ENCODE results near the gene CADM2.

The CADM2 gene

DNA sequence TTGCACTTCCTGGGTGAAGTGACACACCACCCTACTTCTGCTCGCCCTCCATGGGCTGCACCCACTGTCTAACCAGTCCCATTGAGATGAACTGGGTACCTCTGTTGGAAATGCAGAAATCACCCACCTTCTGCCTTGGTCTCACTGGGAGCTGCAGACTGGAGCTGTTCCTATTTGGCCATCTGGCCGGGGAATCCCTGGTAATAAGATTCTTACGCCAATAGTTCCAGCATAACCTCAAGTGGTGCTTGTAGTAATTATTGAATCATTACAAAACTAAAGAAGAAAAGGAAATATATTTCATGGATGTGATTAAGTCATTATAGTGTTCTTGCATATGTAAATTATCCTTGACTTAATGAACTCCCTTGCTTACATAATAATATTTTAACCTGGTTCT, 841.9 kb downstream of the CADM2 start:
- DNase-seq (no peak), ATAC-seq (no peak)

GRCh38 chr3:85801955-85802354, 843.2 kb downstream of the CADM2 start:
- DNase-seq (no peak), ATAC-seq (no peak)

GRCh38 chr3:85808755-85809154, 850.0 kb downstream of the CADM2 start:
- DNase-seq (no peak), ATAC-seq (no peak)

GRCh38 chr3:85821130-85821756, 862.5 kb downstream of the CADM2 start:
- DNase-seq = no peak
- no peak for ATAC-seq

- ATAC-seq = no peak
- no peak for DNase-seq
Measured at GRCh38 chr3:85835857-85836440, 877.2 kb downstream of the CADM2 start.

DNA sequence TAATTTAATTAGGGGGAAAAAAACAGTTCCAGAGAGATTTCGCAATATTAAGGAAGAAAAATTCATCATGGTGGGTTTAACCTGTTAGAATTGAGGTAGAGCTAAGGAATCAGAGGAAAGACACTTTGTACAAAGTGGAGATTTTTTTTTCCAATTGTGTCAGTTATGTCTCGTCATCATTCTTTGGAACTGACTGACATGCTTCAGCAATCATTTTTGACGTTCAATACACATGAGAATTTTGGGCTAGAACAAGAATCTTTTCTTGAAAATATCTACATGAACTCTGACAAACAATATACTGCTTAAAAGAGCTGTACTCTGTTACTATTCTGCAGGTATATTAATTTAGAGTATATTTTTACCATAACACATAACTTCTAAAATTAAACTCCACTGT, 878.6 kb downstream of the CADM2 start:
- ATAC-seq (no peak), DNase-seq (no peak)

DNA sequence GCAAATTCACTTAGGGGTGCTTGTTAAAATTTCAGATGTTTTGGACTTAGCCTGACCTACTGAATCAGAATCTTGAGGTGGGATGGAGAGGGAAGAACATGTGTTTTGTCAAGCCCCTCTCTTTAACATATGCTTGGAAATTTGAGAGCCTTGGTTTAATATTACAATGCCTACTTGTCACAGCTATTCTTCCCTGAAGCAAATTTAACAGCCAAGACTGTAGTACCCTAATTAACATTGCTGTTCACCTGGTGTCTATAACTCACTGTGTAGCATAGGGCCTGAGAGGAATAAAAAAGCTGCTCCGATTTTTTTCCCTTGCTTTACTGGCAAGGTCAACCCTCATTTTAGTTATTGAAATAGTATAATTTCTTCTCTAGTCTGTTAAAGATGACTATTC, 880.1 kb downstream of the CADM2 start:
- ATAC-seq = no peak
- no peak for DNase-seq

- DNase-seq (no peak), ATAC-seq (no peak)
Measured at GRCh38 chr3:85842081-85842480, 883.3 kb downstream of the CADM2 start.

GRCh38 chr3:85846940-85847339, 888.2 kb downstream of the CADM2 start:
- DNase-seq (no peak), ATAC-seq (no peak)

- DNase-seq (no peak), ATAC-seq (no peak)
Measured at GRCh38 chr3:85851071-85851470, 892.3 kb downstream of the CADM2 start.

DNA sequence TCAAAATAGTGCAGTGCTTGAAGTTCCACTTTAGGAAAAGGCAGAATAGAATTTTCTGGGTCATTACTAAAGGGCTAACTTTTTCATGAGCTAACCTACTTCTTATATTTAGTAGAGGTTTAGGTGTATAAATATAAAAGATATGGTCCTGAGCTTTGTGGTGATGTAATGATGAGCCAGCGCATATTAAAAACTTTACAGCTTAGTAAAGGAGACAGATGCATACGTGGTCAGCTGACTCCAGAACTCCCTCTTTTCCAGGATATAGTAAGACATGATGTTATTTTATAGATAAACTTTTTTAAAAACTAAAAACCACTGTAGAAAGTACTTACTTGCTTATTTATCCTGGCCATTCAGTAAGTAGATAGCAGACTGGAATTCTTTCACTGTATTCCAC, 895.0 kb downstream of the CADM2 start:
- no peak for DNase-seq
- ATAC-seq = no peak

GRCh38 chr3:85862893-85863455, 904.2 kb downstream of the CADM2 start:
- DNase-seq (no peak), ATAC-seq (no peak)

DNA sequence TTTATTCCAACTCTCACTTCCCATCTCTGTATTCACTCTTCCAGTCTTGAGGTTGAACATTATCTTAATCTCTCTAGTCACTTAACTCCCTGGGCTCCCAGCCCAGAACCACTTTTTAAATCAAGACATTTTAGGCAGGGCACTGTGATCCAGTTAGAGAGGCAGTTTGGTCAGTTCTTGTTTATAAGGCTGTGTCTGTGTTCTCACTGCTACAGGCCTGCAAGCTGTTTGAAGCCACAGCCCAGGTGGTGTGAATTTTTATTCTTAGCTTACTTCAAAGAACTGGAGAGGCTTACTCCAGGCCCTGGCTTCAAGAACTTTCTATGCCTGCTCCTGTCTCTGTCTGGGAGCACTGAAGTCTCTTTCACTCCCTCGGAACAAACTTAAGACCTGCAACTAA, 906.1 kb downstream of the CADM2 start:
- DNase-seq = no peak
- no peak for ATAC-seq

DNA sequence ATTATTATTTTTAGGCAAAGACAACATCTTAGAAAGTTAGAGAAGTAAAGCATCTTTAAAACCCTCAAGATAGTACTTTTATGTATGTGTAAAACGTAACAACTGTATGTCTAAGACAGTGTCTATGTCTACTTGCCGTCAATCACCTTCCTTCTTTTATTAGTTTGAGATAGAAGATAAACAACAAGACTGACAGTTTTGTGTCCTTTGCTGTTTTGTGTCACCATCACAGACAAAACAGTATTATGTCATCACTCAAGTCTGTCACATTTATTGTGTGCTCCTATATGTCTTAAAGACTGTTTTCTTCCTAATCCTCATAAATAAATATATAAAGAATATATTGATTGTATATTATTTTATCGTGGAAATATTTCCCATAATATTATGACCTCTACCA, 908.3 kb downstream of the CADM2 start:
- DNase-seq (no peak), ATAC-seq (no peak)

DNA sequence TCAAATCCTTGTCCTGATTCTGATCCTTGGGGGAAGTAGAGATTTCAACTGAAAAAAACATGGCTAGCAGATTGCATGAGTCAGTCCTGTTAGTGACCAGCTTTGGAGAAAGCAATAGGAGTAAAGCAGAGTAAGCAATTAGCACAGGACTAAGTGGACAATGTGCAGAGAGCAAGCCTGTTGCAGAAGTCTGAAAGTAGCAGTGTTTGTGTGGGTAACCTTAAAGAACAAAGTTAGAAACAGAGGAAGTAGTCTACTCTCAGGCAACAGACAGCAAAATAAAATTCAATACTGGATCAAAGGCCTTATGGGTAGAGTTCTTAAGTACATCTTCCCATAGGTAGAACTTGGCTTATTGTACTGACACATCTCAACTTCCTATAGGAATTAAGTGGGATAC, 916.8 kb downstream of the CADM2 start:
- DNase-seq (no peak), ATAC-seq (no peak)

DNA sequence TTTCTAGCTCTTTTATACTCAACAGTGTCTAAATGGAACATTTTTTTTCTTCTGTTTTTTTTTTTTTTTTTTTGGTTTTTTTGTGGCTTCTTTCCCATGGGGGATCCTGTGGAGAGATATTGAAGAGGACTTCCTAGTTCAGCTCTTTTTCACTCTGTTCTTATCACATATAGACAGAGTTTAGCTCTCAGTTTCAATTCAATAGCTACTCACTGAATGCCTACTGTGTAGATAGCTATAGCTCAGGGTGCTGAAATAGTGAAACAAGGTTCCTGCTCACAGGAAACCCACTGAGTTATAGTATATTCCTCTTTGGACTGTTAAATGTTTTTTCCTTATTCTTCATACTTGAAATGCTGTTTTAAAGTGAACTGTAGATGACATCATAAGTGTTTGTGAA, 918.8 kb downstream of the CADM2 start:
- no peak for DNase-seq

DNA sequence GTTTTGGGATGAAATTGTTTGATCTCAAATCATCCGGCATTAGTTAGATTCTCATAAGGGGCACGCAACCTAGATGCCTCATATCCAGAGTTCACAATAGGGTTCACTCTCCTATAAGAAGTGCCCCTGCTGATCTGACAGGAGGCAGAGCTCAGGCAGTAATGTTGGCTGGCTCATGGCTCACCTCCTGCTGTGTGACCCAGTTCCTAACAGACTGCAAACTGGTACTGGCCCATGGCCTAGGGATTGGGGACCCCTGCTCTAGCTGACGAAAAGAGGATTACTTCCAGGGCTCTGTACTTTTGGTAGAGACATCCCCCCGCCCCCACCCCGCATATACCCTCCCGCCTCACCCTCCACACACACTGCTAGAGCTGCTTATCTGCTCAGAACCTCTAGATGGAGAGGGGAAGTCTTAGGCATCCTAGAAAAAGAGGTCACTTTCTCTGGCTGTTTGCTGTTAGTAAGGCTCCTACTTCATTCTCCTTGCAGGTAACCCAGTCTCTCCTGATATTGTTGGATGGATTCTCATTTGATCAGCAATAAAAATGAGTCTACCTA, 923.1 kb downstream of the CADM2 start:
- ATAC-seq (no peak), DNase-seq (no peak)

More for the DNA sequence above, 918.8 kb downstream of the CADM2 start:
- no peak for ATAC-seq

- DNase-seq = no peak
- no peak for ATAC-seq
Measured at GRCh38 chr3:85890043-85890555, 931.3 kb downstream of the CADM2 start.

DNA sequence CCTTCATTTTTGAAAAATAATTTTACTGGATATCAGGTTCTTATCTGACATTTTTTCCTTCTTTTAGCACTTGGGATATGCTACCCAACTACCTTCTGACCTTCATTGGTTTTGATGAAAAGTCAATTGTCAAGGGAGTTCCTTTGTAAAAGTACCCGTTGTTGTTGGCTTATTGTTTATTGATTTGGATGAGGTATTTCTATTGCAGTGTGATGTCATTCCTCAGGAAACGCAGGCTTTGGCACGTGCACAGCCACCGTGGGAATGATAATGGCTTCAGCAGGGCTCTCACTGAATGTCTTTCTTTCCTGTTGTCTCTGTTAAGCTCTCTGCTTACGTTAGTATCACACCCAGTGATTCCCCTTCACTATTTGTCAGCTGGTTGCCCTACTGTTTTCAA, 944.6 kb downstream of the CADM2 start:
- no peak for DNase-seq
- ATAC-seq = no peak

- ATAC-seq (no peak), DNase-seq (no peak)
Measured at GRCh38 chr3:85912980-85913379, 954.2 kb downstream of the CADM2 start.

- DNase-seq (no peak), ATAC-seq (no peak)
Measured at GRCh38 chr3:85922374-85922773, 963.6 kb downstream of the CADM2 start.

DNA sequence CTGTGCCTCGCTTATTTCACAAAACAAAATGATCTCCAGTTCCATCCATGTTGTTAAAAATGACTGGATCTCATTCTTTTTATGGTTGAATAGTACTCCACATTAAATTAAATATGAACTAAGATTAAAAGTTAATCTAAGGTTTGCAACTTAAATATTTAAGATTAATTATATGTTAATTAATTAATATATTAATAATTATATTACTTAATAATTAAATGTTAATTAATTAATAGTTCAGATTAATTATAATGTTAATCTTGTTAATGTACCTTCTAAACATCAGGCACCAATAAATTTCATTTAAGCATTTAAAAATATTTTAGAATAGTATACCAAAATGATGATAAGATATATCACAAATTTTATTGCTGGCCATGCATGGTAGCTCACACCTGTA, 971.9 kb downstream of the CADM2 start:
- DNase-seq (no peak), ATAC-seq (no peak)

DNA sequence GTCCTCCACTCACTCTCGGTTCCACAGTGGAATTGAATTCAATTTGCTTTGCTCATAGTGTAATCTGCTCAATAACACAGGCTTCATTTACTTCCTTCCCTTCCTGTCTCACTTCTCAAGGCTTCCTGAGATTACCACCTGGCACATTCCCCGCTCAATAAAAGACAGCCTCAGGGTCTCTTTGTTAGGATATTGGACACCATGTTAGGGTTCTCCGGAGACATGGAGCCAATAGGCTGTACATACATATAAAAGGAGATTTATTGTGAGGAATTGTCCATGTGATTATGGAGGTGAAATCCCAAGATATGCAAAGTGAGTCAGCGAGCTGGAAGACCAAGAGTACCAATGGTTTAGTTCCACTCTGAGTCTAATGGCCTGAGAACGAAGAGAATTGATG, 974.5 kb downstream of the CADM2 start:
- ATAC-seq (no peak), DNase-seq (no peak)

DNA sequence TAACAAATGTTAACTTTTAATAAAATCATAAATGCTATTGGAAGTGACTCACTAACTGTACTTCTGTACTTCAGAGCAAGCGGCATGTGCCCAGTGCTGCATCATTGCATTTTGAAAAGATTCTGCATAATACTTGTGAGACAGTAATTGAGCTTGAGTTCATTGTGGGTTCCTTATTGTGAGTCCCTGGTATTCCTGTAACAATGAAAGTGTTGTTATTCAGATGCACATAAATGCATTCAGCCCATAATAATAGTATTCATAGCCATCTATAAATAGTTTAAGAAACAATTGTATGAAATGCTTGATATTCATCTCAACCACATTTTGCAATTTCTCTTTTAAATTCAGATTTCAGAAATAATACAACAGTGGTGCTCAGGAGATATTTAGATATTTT, 976.4 kb downstream of the CADM2 start:
- ATAC-seq (no peak), DNase-seq (no peak)
